ENCODE data around the gene HNRNPUL1. TPM values are rescaled to one million over a fixed set of nuclear protein-coding genes. Genes with fewer than 3 reads are reported as not detected.

The HNRNPUL1 gene
- total RNA-seq, 1 experiment from 2014 or later = 158 TPM

DNA sequence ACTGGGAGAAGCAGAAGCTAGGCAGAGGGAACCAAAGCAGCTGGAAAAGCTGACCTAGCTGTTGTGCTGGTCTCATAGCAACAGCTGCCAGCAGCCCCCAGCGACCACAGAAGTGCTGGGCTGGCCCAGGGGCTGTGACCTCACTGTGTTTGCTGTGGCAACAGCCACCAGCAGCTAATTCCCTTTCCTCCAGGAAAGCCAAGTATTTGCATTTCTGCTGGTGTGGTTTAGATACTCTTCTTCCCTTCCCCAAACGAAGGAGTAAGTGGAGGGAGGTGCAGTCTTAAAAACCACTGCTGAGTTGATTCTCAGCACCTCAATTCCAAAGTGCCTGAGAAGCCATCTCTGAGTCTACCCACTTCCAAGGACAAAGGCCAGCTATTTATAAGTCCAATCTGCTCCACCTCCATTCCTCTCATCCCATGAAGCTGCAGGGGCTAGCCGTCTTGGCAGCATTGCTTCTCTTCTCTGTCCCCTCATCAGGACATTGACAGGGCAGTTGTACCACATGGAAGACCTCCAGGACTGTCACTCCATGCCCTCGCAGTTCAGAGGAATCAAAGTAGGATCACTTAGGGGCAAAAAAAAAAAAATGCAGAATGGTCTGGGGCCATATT, 34.3 kb downstream of the HNRNPUL1 start:
- Histone ChIP-seq H2AFZ (ENCODE audit: low read length) (no peak overlapping the region), H3K9me3 (ENCODE audit: low read length) (no peaks in the 10 kb centered on the region), H3K4me3 (ENCODE audit: low read length) (no peak overlapping the region), H3K9me2 (replicated peaks; ENCODE audit: low read length) (no peaks in the 10 kb centered on the region), H3K9ac (ENCODE audit: low read length) (no peak overlapping the region), H4K20me1 (ENCODE audit: low read length) (no peaks in the 10 kb centered on the region), H3K4me1 (ENCODE audit: insufficient read depth, low read length) (no peaks in the 10 kb centered on the region), H3K4me2 (ENCODE audit: low read length) (no peak overlapping the region), H3K36me3 (ENCODE audit: low read depth, low read length) (peaks cover 76% of the 10 kb centered on the region), H3F3A (ENCODE audit: low read length, unreplicated experiment) (no peaks in the 10 kb centered on the region), H3K27me3 (ENCODE audit: low read length) (no peaks in the 10 kb centered on the region), H3K79me2 (ENCODE audit: low read length) (no peaks in the 10 kb centered on the region), H3K27ac (ENCODE audit: low read length) (no peak overlapping the region)
- intact Hi-C loops (cut with micrococcal nuclease) = no loop called here
- ChIA-PET CTCF (no interaction called here), POLR2A (ENCODE audit: unreplicated experiment) (no interaction called here)
- no peak for TF ChIP-seq EZH2 (IDR thresholded peaks at IDR 0.05; ENCODE audit: low read length, unreplicated experiment)
- ATAC-seq = no peak
- BruUV-seq (replicated peaks) = no TSS peak
- no peak for DNase-seq

DNA sequence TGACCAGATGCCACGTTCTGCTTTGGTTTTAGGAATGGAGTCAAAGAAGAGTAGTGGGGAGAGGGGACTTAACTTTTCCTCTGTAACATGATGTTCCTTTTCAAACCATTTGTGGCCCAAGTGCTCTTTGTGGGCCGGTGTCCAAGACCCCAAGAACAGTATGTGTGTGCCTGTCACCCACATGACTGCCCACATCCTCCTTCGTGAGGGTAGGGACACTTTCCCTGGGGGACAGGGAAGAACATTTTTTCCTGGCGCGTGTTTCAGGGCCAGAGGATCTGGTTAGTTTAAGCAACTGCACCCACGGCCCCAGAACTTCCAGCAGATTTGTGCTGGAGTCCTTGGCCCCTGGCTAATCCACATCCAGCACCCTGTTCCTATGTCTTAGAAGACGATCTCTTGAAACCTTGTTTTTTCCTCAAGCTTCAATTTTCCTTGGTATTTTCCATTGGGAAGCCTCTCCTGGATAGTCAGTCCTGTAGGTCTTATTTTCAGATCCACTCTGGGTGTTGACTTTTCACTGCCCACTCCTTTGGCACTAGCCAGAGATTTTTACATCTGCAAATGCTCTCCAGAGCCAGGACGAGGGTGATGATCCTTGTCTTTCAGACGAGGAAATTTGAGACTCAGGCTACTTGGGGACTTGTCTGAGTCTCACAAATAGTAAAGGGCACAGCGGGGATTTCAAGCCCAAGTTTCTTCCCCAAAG, 35.0 kb downstream of the HNRNPUL1 start:
- TF ChIP-seq, protein P1, sequence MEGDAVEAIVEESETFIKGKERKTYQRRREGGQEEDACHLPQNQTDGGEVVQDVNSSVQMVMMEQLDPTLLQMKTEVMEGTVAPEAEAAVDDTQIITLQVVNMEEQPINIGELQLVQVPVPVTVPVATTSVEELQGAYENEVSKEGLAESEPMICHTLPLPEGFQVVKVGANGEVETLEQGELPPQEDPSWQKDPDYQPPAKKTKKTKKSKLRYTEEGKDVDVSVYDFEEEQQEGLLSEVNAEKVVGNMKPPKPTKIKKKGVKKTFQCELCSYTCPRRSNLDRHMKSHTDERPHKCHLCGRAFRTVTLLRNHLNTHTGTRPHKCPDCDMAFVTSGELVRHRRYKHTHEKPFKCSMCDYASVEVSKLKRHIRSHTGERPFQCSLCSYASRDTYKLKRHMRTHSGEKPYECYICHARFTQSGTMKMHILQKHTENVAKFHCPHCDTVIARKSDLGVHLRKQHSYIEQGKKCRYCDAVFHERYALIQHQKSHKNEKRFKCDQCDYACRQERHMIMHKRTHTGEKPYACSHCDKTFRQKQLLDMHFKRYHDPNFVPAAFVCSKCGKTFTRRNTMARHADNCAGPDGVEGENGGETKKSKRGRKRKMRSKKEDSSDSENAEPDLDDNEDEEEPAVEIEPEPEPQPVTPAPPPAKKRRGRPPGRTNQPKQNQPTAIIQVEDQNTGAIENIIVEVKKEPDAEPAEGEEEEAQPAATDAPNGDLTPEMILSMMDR (conservative IDR thresholded peaks at IDR 0.05; ENCODE audit: low read depth, low read length) = no peak
- TF ChIP-seq EZH2phosphoT487 (IDR thresholded peaks at IDR 0.05; ENCODE audit: borderline replicate concordance, low read length) (no peak), EZH2 (IDR thresholded peaks at IDR 0.05; ENCODE audit: low read length, unreplicated experiment) (no peak)
- Histone ChIP-seq H3K27ac (ENCODE audit: low read length) (no peak overlapping the region), H3K4me1 (ENCODE audit: insufficient read depth, low read length) (no peaks in the 10 kb centered on the region), H3K27me3 (ENCODE audit: low read length) (no peaks in the 10 kb centered on the region), H2AFZ (ENCODE audit: low read length) (no peak overlapping the region), H3K9ac (ENCODE audit: low read length) (no peak overlapping the region), H3K4me3 (ENCODE audit: low read length) (no peak overlapping the region), H3K9me3 (ENCODE audit: low read length) (no peaks in the 10 kb centered on the region), H3K79me2 (ENCODE audit: low read length) (no peaks in the 10 kb centered on the region), H4K20me1 (ENCODE audit: low read length) (no peaks in the 10 kb centered on the region), H3K4me2 (ENCODE audit: low read length) (no peak overlapping the region), H3F3A (ENCODE audit: low read length, unreplicated experiment) (no peaks in the 10 kb centered on the region), H3K36me3 (ENCODE audit: low read depth, low read length) (peaks cover 73% of the 10 kb centered on the region), H3K9me2 (replicated peaks; ENCODE audit: low read length) (no peaks in the 10 kb centered on the region)
- ChIA-PET CTCF (no interaction called here), POLR2A (ENCODE audit: unreplicated experiment) (no interaction called here)
- intact Hi-C loops (cut with micrococcal nuclease) = no loop called here
- no peak for DNase-seq
- ATAC-seq = no peak
- BruUV-seq (replicated peaks) = no TSS peak

DNA sequence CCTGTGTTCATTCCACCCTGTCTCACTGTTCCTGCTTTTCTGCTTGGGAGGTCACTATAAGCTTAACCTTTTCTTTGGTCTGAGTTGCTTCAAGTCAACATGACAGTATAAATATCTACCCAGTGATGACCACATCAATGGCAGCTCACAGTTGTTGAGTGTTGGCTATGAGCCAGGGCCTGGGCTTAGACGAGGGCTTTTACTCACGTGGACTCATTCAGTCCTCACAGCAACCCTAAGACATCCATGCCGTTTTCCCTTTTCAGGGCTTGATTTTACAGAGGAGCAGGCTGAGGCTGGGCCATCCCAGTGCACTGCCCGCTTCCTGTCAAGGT, 35.5 kb downstream of the HNRNPUL1 start:
- intact Hi-C loops (cut with micrococcal nuclease) = no loop called here
- Histone ChIP-seq H2AFZ (ENCODE audit: low read length) (no peak overlapping the region), H3K36me3 (ENCODE audit: low read depth, low read length) (peaks cover 73% of the 10 kb centered on the region), H3K4me2 (ENCODE audit: low read length) (no peak overlapping the region), H3K9ac (ENCODE audit: low read length) (no peak overlapping the region), H4K20me1 (ENCODE audit: low read length) (no peaks in the 10 kb centered on the region), H3K27me3 (ENCODE audit: low read length) (no peaks in the 10 kb centered on the region), H3K4me3 (ENCODE audit: low read length) (no peak overlapping the region), H3F3A (ENCODE audit: low read length, unreplicated experiment) (no peaks in the 10 kb centered on the region), H3K9me2 (replicated peaks; ENCODE audit: low read length) (no peaks in the 10 kb centered on the region), H3K27ac (ENCODE audit: low read length) (no peak overlapping the region), H3K4me1 (ENCODE audit: insufficient read depth, low read length) (no peaks in the 10 kb centered on the region), H3K79me2 (ENCODE audit: low read length) (no peaks in the 10 kb centered on the region), H3K9me3 (ENCODE audit: low read length) (no peaks in the 10 kb centered on the region)
- ChIA-PET CTCF (no interaction called here), POLR2A (ENCODE audit: unreplicated experiment) (no interaction called here)
- TF ChIP-seq, protein P1 (conservative IDR thresholded peaks at IDR 0.05; ENCODE audit: low read depth, low read length) = no peak
- no peak for TF ChIP-seq EZH2 (IDR thresholded peaks at IDR 0.05; ENCODE audit: low read length, unreplicated experiment)
- TF ChIP-seq EZH2phosphoT487 (IDR thresholded peaks at IDR 0.05; ENCODE audit: borderline replicate concordance, low read length) = no peak
- ATAC-seq = no peak
- no peak for DNase-seq
- no TSS peak for BruUV-seq (replicated peaks)
